ENCODE measurements around the gene TAAR2.

The TAAR2 gene, protein sequence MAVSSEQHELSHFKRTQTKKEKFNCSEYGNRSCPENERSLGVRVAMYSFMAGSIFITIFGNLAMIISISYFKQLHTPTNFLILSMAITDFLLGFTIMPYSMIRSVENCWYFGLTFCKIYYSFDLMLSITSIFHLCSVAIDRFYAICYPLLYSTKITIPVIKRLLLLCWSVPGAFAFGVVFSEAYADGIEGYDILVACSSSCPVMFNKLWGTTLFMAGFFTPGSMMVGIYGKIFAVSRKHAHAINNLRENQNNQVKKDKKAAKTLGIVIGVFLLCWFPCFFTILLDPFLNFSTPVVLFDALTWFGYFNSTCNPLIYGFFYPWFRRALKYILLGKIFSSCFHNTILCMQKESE

DNA sequence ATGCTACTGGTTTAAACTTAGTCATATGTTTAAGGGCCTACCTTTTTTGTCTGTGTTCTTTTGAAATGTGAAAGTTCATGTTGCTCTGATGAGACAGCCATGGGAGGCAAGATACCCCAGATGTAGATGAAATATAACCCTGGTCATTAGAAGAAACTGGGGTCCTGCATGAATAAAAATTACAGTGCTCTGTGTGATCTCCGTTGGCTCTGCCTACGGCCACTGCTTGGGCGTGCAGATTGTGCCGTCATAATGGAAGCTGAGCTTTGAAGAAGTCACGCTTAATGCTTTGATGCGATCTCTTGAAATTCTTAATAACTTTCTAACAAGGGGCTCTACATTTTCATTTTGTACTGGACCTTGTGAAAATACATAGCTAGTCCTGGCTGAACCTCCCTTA is at the start of gene TAAR2:
TAAR2 (minus strand) TSS at position 101 of the 400 bp plus-strand sequence; CDS start at position 101, 0 bp downstream.
- H3K4me3 ChIP-seq (ENCODE audit: low read depth, low read length) = no peak within 1 kb of the TSS
- DNase-seq (ENCODE audit: low read depth) = no peak
- TF ChIP-seq, protein P1, sequence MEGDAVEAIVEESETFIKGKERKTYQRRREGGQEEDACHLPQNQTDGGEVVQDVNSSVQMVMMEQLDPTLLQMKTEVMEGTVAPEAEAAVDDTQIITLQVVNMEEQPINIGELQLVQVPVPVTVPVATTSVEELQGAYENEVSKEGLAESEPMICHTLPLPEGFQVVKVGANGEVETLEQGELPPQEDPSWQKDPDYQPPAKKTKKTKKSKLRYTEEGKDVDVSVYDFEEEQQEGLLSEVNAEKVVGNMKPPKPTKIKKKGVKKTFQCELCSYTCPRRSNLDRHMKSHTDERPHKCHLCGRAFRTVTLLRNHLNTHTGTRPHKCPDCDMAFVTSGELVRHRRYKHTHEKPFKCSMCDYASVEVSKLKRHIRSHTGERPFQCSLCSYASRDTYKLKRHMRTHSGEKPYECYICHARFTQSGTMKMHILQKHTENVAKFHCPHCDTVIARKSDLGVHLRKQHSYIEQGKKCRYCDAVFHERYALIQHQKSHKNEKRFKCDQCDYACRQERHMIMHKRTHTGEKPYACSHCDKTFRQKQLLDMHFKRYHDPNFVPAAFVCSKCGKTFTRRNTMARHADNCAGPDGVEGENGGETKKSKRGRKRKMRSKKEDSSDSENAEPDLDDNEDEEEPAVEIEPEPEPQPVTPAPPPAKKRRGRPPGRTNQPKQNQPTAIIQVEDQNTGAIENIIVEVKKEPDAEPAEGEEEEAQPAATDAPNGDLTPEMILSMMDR (conservative IDR thresholded peaks at IDR 0.05; ENCODE audit: low read depth, low read length) = no peak

DNA sequence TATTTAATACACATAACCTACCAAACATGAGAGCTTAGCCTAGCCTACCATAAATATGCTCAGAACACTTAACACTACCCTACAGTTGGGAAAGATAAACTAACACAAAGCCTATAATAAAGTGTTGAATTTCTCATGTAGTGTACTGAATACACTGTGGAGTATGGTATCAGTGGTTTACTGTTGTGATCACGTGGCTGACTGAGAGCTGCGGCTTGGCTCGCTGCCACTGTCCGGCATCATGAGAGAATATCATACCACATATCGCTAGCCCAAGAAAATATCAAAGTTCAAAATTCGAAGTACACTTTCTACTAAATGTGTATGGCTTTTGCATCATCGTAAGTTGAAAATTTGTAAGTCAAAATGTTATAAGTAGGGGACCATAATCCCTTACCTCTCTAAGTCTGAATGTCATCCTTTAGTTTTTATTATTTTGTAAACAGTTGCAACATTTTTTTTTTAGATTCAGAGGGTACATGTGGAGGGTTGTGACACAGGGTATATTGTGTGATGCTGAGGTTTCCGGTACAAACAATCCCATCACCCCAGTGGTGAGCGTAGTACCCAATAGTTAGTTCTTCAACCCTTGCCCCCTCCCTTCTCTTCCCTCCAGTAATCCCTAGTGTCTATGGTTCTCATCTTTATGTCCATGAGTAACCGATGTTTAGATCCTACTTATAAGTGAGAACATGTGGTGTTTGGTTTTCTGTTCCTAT is 49.5 kb upstream of the TAAR2 start:
- no peak overlapping the region for H3K4me3 ChIP-seq (ENCODE audit: low read depth, low read length)
- TF ChIP-seq, protein P1 (conservative IDR thresholded peaks at IDR 0.05; ENCODE audit: low read depth, low read length) = no peak
- peak; percentile 10 for DNase-seq (ENCODE audit: low read depth)

DNA sequence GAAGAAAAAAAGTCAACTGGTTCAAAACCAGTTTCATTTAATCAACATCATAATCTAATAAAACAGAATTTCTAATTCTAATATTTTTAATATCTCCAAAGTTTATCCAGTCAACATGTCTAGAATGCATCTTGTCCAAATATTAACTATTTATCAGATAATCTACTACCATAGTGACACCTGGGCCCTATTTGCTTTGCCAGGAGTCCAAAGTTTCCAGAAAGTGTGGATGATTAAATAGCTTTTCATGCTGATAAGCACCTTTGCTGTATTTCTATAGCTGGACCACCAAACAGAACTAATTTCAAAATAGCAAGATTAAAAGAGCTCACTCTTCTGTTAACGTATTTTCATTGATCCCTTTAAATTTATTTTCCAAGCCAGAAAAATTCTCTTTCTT is 47.2 kb upstream of the TAAR2 start:
- TF ChIP-seq, protein P1 (conservative IDR thresholded peaks at IDR 0.05; ENCODE audit: low read depth, low read length) = no peak
- H3K4me3 ChIP-seq (ENCODE audit: low read depth, low read length) = no peak overlapping the region
- DNase-seq (ENCODE audit: low read depth) = no peak

DNA sequence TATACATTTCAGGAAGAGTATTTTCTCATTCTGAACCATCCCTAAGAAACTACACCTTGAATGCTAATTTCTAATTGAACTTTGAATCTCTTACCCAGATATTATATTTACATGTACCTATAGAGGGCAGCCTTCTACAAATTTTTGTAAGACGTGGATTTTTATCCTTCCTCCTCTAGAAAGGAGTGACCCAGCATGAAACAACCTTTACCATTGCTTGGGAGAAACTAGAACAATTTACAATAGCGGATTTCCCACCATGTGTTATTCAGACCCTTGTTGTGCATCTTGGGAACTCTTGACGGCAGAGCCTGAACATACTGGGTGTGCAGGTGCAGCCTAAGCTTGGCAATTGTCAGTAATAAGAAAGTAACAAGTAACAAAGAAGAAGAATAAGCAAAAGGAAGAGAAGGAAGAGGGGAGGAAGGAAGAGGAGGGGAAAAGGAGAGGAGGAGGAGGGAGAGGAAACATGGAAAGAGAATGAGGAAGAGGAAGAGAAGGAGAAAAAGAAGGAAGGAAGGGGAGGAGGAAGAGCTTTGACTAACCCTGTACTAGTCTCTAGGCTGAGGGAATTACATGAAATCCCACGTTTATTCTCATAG is 45.7 kb upstream of the TAAR2 start:
- no peak overlapping the region for H3K4me3 ChIP-seq (ENCODE audit: low read depth, low read length)
- TF ChIP-seq, protein P1 (conservative IDR thresholded peaks at IDR 0.05; ENCODE audit: low read depth, low read length) = peak; percentile 44

DNA sequence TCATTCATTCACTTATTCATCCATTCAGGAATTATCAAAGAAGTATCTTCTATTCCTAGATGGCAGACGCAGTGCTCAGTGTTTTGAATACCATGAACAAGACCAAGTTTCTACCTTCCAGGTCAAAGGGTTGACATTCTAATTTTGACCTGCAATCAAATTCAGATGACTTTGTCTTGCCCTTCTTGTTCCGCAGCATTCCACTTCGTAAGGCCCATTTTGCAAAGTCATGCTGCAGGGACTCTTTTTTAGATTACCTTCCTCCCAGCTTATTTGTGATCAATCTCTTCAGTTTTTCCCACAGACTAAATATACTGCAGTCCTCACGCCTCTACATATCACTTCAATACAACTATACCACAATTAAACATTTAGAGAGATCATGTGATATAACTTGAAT is 42.0 kb upstream of the TAAR2 start:
- TF ChIP-seq, protein P1 (conservative IDR thresholded peaks at IDR 0.05; ENCODE audit: low read depth, low read length) = no peak
- no peak overlapping the region for H3K4me3 ChIP-seq (ENCODE audit: low read depth, low read length)
- DNase-seq (ENCODE audit: low read depth) = no peak

More for the DNA sequence above, 45.7 kb upstream of the TAAR2 start:
- DNase-seq (ENCODE audit: low read depth) = peak; percentile 72

DNA sequence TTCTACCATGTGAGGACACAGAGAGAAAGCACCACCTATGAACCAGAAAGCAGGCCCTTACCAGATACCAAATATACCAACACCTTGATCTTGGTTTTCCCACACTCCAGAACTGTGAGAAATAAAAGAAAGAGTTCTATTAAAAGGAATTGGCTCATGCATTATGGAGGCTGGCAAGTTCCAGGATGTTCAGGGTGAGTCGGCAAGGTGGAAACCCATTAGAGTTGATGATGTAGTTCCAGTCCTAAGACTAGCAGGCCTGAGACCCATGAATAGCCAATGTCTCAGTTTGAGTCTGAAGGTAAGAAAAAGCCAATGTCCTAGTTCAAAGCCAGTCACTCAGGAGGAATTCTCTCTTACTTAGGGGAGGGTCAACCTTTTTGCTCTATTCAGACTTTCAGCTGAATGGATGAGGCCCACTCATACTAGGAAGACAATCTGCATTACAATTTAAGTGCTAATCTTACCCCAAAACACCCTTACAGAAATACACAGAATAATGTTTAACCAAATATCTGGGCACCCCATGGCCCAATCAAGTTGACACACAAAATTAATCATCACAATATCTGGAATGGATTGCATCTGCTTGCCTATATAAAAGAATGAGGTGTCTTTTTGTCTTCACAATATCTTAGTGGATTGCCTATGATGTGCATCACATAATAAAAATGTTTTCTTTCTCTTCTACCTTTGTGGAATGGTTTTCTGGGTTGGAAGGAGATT is 40.4 kb upstream of the TAAR2 start:
- H3K4me3 ChIP-seq (ENCODE audit: low read depth, low read length) = no peak overlapping the region
- DNase-seq (ENCODE audit: low read depth) = no peak
- TF ChIP-seq, protein P1 (conservative IDR thresholded peaks at IDR 0.05; ENCODE audit: low read depth, low read length) = no peak

Measured in choroid plexus epithelial cell (primary cell).